Natural killer cell treated with Interleukin-12 subunit alpha and Interleukin-12 subunit beta and Interleukin-15 and Interleukin-18, amount 100 ng/mL, for 72 hours (primary cell): ENCODE measurements around the gene TSPO2. TPM values are rescaled to one million over a fixed set of nuclear protein-coding genes. Genes with fewer than 3 reads are reported as not detected.
"Not testable (repeated sequence)": the region's sequence is repeated elsewhere in the genome, so short reads cannot be mapped to it uniquely, and the experiment has no call there.

ENCODE experiments used
- ATAC-seq, 2 donors: fragments of 150-1000 bp; cut with Tn5 transposase in 1 of 2; sonication (Bioruptor Pico), chemical (Tn5 transposase) in 1 of 2; 2 replicates each; pipeline ENCODE4 v1.10.0; 2021
- DNase-seq: peaks from one replicate; pipeline ENCODE4 v3.0.0; 2022; ENCODE audit warnings: low spot score
- H3K27ac Mint-ChIP-seq, 2 donors: 1 replicate in 1 of 2; 2 replicates in 1 of 2; pipeline ENCODE4 v1.8.0; 2022; ENCODE audit warnings: mixed read lengths in 2 of 2, mild to moderate bottlenecking in 1 of 2, moderate library complexity in 1 of 2
- H3K27me3 Mint-ChIP-seq, 2 donors: 1 replicate in 1 of 2; 2 replicates in 1 of 2; pipeline ENCODE4 v1.8.0; 2022; ENCODE audit warnings: mixed read lengths in 2 of 2
- H3K36me3 Mint-ChIP-seq: one replicate; pipeline ENCODE4 v1.8.0; 2022; ENCODE audit warnings: mixed read lengths
- H3K4me1 Mint-ChIP-seq, 2 donors: 1 replicate in 1 of 2; 2 replicates in 1 of 2; pipeline ENCODE4 v1.8.0; 2022; ENCODE audit warnings: low read depth in 2 of 2, mixed read lengths in 2 of 2, mild to moderate bottlenecking in 1 of 2
- H3K4me3 Mint-ChIP-seq: one replicate; pipeline ENCODE4 v1.8.0; 2022; ENCODE audit warnings: mixed read lengths
- H3K9me3 Mint-ChIP-seq: 2 replicates; pipeline ENCODE4 v1.8.0; 2022; ENCODE audit warnings: mixed read lengths
- total RNA-seq, 2 donors: library from RNA; stranded (reverse); gene quantifications; one replicate each; pipeline ENCODE4 v1.2.3, GENCODE V29; 2022

TSPO2 gene
- total RNA-seq: not detected

GRCh38 chr6:41042226-41043055 is at the start of gene TSPO2:
TSS of gene TSPO2 (plus strand) at chr6:41042467. CDS start at chr6:41042986, 519 bp downstream.
- ATAC-seq: no peak
- Mint-ChIP-seq H3K27ac (no peak within 1 kb of the TSS), H3K4me3 (no peak within 1 kb of the TSS), H3K27me3 (no peaks in the 10 kb centered on the region), H3K36me3 (no peaks in the 10 kb centered on the region), H3K4me1 (peaks cover 0 to 4% of the 10 kb centered on the region in 2 donors), H3K9me3 (no peaks in the 10 kb centered on the region)
- DNase-seq: no peak

GRCh38 chr6:40992746-40993145 is 49.5 kb upstream of the TSPO2 start:
- Mint-ChIP-seq H3K4me1 (no peaks in the 10 kb centered on the region), H3K27ac (no peak overlapping the region), H3K27me3 (peaks cover 42 to 69% of the 10 kb centered on the region in 2 donors), H3K4me3 (no peak overlapping the region), H3K9me3 (no peaks in the 10 kb centered on the region), H3K36me3 (no peaks in the 10 kb centered on the region)
- no peak for DNase-seq
- no peak for ATAC-seq

GRCh38 chr6:40996591-40997233 is 45.6 kb upstream of the TSPO2 start:
- Mint-ChIP-seq H3K4me3 (no peak overlapping the region), H3K9me3 (no peaks in the 10 kb centered on the region), H3K27me3 (peaks cover 37 to 53% of the 10 kb centered on the region in 2 donors), H3K27ac (no peak overlapping the region), H3K4me1 (no peaks in the 10 kb centered on the region), H3K36me3 (no peaks in the 10 kb centered on the region)
- DNase-seq: no peak
- ATAC-seq: no peak

GRCh38 chr6:40997234-40997957 is 44.9 kb upstream of the TSPO2 start:
- Mint-ChIP-seq H3K27me3 (peaks cover 38 to 58% of the 10 kb centered on the region in 2 donors), H3K4me3 (no peak overlapping the region), H3K4me1 (no peaks in the 10 kb centered on the region), H3K36me3 (no peaks in the 10 kb centered on the region), H3K9me3 (no peaks in the 10 kb centered on the region), H3K27ac (no peak overlapping the region)
- ATAC-seq (no peak), DNase-seq (no peak)

GRCh38 chr6:40998661-40999060 is 43.6 kb upstream of the TSPO2 start:
- Mint-ChIP-seq H3K36me3 (no peaks in the 10 kb centered on the region), H3K9me3 (no peaks in the 10 kb centered on the region), H3K4me3 (no peak overlapping the region), H3K27me3 (peaks cover 37 to 56% of the 10 kb centered on the region in 2 donors), H3K27ac (no peak overlapping the region), H3K4me1 (no peaks in the 10 kb centered on the region)
- DNase-seq (no peak), ATAC-seq (no peak)

- Mint-ChIP-seq H3K9me3 (no peaks in the 10 kb centered on the region), H3K36me3 (no peaks in the 10 kb centered on the region), H3K4me3 (no peak overlapping the region), H3K27me3 (peaks cover 35 to 52% of the 10 kb centered on the region in 2 donors), H3K4me1 (no peaks in the 10 kb centered on the region), H3K27ac (no peak overlapping the region)
- no peak for DNase-seq
- ATAC-seq: no peak
These were observed 42.7 kb upstream of the TSPO2 start for GRCh38 chr6:40999569-40999968.

GRCh38 chr6:41000248-41000647 is 42.0 kb upstream of the TSPO2 start:
- no peak overlapping the region for H3K4me3 Mint-ChIP-seq
- ATAC-seq (no peak), DNase-seq (no peak)
- no peak overlapping the region for H3K27ac Mint-ChIP-seq
- H3K36me3 Mint-ChIP-seq: no peaks in the 10 kb centered on the region
- H3K9me3 Mint-ChIP-seq: no peaks in the 10 kb centered on the region
- H3K27me3 Mint-ChIP-seq: peaks cover 40 to 59% of the 10 kb centered on the region in 2 donors
- no peaks in the 10 kb centered on the region for H3K4me1 Mint-ChIP-seq

GRCh38 chr6:41002168-41002567 is 40.1 kb upstream of the TSPO2 start:
- DNase-seq (no peak), ATAC-seq (no peak)
- Mint-ChIP-seq H3K27me3 (peaks cover 35 to 52% of the 10 kb centered on the region in 2 donors), H3K9me3 (no peaks in the 10 kb centered on the region), H3K27ac (no peak overlapping the region), H3K36me3 (no peaks in the 10 kb centered on the region), H3K4me1 (no peaks in the 10 kb centered on the region), H3K4me3 (no peak overlapping the region)

- H3K4me1 Mint-ChIP-seq, H3K9me3 Mint-ChIP-seq, H3K27ac Mint-ChIP-seq, H3K36me3 Mint-ChIP-seq, H3K4me3 Mint-ChIP-seq: not testable (repeated sequence)
- peaks cover 24 to 42% of the 10 kb centered on the region in 2 donors for H3K27me3 Mint-ChIP-seq
- ATAC-seq (peak; percentile 58 to 65), DNase-seq (peak; percentile 74)
These were observed 36.0 kb upstream of the TSPO2 start for GRCh38 chr6:41006217-41006616.

- H3K4me3 Mint-ChIP-seq: not testable (repeated sequence)
These were observed 35.3 kb upstream of the TSPO2 start for GRCh38 chr6:41006980-41007379.

GRCh38 chr6:41008011-41008410 is 34.3 kb upstream of the TSPO2 start:
- Mint-ChIP-seq H3K36me3 (no peaks in the 10 kb centered on the region), H3K9me3 (no peaks in the 10 kb centered on the region), H3K4me1 (no peaks in the 10 kb centered on the region), H3K4me3 (no peak overlapping the region), H3K27ac (no peak overlapping the region), H3K27me3 (peaks cover 19 to 27% of the 10 kb centered on the region in 2 donors)
- no peak for ATAC-seq
- no peak for DNase-seq

More at GRCh38 chr6:41006980-41007379, 35.3 kb upstream of the TSPO2 start:
- not testable (repeated sequence) for ATAC-seq, H3K4me1 Mint-ChIP-seq, DNase-seq, H3K27ac Mint-ChIP-seq, H3K9me3 Mint-ChIP-seq, H3K36me3 Mint-ChIP-seq
- peaks cover 19 to 35% of the 10 kb centered on the region in 2 donors for H3K27me3 Mint-ChIP-seq

GRCh38 chr6:41009669-41010068 is 32.6 kb upstream of the TSPO2 start:
- Mint-ChIP-seq H3K9me3 (no peaks in the 10 kb centered on the region), H3K27ac (no peak overlapping the region), H3K36me3 (no peaks in the 10 kb centered on the region), H3K4me3 (no peak overlapping the region), H3K27me3 (peaks cover 8 to 15% of the 10 kb centered on the region in 2 donors), H3K4me1 (no peaks in the 10 kb centered on the region)
- DNase-seq: no peak
- no peak for ATAC-seq

GRCh38 chr6:41011673-41012072 is 30.6 kb upstream of the TSPO2 start:
- ATAC-seq: no peak
- H3K36me3 Mint-ChIP-seq: no peaks in the 10 kb centered on the region

More at GRCh38 chr6:41011673-41012072, 30.6 kb upstream of the TSPO2 start:
- no peak for DNase-seq
- peaks cover 3 to 7% of the 10 kb centered on the region in 2 donors for H3K27me3 Mint-ChIP-seq
- no peak overlapping the region for H3K4me3 Mint-ChIP-seq
- H3K27ac Mint-ChIP-seq: no peak overlapping the region
- H3K4me1 Mint-ChIP-seq: no peaks in the 10 kb centered on the region
- no peaks in the 10 kb centered on the region for H3K9me3 Mint-ChIP-seq
